Karpas-422 (cell line): ENCODE measurements around the gene POU6F2. TPM values are rescaled to one million over a fixed set of nuclear protein-coding genes. Genes with fewer than 3 reads are reported as not detected.

Experiments used
- DNase-seq: peaks from one replicate; pipeline ENCODE4 v3.0.0-alpha.2; 2015
- H2AFZ ChIP-seq: fragments of 200-600 bp; sonication (generic); 2 replicates; pipeline ENCODE4 v1.6.1; 2014; ENCODE audit warnings: antibody characterized with exemption, low read length, mixed read lengths
- H3K27ac ChIP-seq: fragments of 200-600 bp; sonication (generic); 2 replicates; pipeline ENCODE4 v1.5.1; 2014; ENCODE audit warnings: mild to moderate bottlenecking, low read length, moderate library complexity
- H3K27me3 ChIP-seq: fragments of 200-600 bp; sonication (generic); 2 replicates; pipeline ENCODE4 v1.6.1; 2014; ENCODE audit warnings: low read length, mixed read lengths
- H3K36me3 ChIP-seq: fragments of 200-600 bp; sonication (generic); 2 replicates; pipeline ENCODE4 v1.6.1; 2014; ENCODE audit warnings: low read length, mixed read lengths; ENCODE audit not compliant: insufficient read depth
- H3K4me1 ChIP-seq: fragments of 200-600 bp; sonication (generic); 2 replicates; pipeline ENCODE4 v1.6.1; 2014; ENCODE audit warnings: mild to moderate bottlenecking, low read length, mixed read lengths
- H3K4me2 ChIP-seq: fragments of 200-600 bp; sonication (generic); 2 replicates; pipeline ENCODE4 v1.6.1; 2014; ENCODE audit warnings: low read length, low read depth, mild to moderate bottlenecking; ENCODE audit not compliant: poor library complexity, severe bottlenecking
- H3K4me3 ChIP-seq: fragments of 200-600 bp; sonication (generic); 2 replicates; pipeline ENCODE4 v1.5.1; 2014; ENCODE audit warnings: mild to moderate bottlenecking, antibody characterized with exemption, low read length, mixed read lengths
- H3K79me2 ChIP-seq: fragments of 200-600 bp; sonication (generic); 2 replicates; pipeline ENCODE4 v1.6.1; 2014; ENCODE audit warnings: mild to moderate bottlenecking, low read length, mixed read lengths
- H3K9ac ChIP-seq: fragments of 200-600 bp; sonication (generic); 2 replicates; pipeline ENCODE4 v1.6.0; 2014; ENCODE audit warnings: low read length
- H3K9me2 ChIP-seq: fragments of 200-600 bp; sonication (generic), shearing (Covaris generic); replicated peaks from 2 replicates; pipeline ENCODE4 v1.6.0; 2014; ENCODE audit warnings: mild to moderate bottlenecking, low read length, moderate library complexity; ENCODE audit not compliant: insufficient read depth
- H3K9me3 ChIP-seq: fragments of 300-700, 200-600 bp; sonication (generic); 2 replicates; pipeline ENCODE4 v1.6.1; 2014; ENCODE audit warnings: low read length, mixed read lengths
- H4K20me1 ChIP-seq: fragments of 200-600 bp; sonication (generic); 2 replicates; pipeline ENCODE4 v1.6.1; 2014; ENCODE audit warnings: mild to moderate bottlenecking, antibody characterized with exemption, low read length, low read depth; ENCODE audit not compliant: insufficient read depth
- total RNA-seq: library from RNA; depleted of rRNA; stranded (reverse); fragments of >200 nt; shearing (Covaris generic); gene quantifications from 2 replicates; pipeline ENCODE4 v1.2.3, GENCODE V29; 2014; ENCODE audit warnings: low replicate concordance

The POU6F2 gene
- total RNA-seq, 1 experiment from 2014 or later = not detected

DNA sequence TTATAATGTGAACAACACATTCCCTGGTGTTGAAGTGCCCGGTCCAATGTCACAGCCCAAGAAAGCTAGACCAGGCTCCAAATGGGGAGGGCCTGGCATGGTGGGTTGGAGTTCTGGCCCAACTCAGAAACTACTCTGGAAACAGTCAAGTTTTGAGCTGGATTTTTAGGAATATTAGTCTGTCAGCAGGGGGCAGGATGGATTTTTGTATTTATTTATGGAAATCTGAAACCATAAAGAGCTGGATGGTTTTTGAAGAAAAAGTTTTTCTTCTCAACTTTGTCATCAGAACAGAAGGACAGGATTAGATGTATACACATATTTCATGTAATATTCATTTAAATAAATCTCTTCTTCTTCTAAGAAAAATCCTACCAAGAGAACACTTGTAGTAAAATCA is 97.5 kb downstream of the POU6F2 start:
- Histone ChIP-seq H3K4me1 (no peaks in the 10 kb centered on the region; the same call in 1 of the 2 replicates), H3K27ac (no peak overlapping the region), H2AFZ (no peak overlapping the region), H3K27me3 (no peaks in the 10 kb centered on the region), H3K79me2 (no peaks in the 10 kb centered on the region), H3K36me3 (no peaks in the 10 kb centered on the region), H3K9me2 (no peaks in the 10 kb centered on the region), H3K9ac (no peak overlapping the region), H3K4me2 (no peak overlapping the region), H4K20me1 (no peaks in the 10 kb centered on the region), H3K4me3 (no peak overlapping the region), H3K9me3 (no peaks in the 10 kb centered on the region)
- DNase-seq = no peak

DNA sequence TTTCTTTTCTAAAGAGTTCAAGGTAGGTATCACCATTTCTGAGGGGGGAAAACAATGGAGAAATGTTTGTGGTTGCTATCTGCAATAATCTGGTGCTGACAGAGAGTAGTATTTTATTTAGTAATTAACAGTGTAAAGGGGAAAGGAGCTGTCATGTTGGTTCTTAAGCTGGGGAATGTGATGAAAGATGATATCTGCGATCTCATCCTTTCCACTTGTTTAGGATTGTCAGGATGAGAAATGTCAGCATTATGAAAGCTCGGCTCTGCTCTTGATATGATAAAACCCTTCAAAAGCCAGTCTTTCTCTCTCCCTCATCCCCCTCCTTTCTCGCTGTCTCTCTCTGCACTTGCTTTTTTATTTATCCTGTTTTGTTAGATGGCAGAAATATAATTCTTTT is 106.1 kb downstream of the POU6F2 start:
- no peak for DNase-seq
- no peaks in the 10 kb centered on the region for H3K9me3 ChIP-seq
- no peak overlapping the region for H3K9ac ChIP-seq
- H3K4me1 ChIP-seq = no peaks in the 10 kb centered on the region
- no peak overlapping the region for H3K27ac ChIP-seq
- no peaks in the 10 kb centered on the region for H4K20me1 ChIP-seq
- no peaks in the 10 kb centered on the region for H3K79me2 ChIP-seq
- H3K4me2 ChIP-seq = no peak overlapping the region
- no peak overlapping the region for H2AFZ ChIP-seq
- H3K9me2 ChIP-seq = no peaks in the 10 kb centered on the region
- H3K4me3 ChIP-seq = no peak overlapping the region
- H3K36me3 ChIP-seq = no peaks in the 10 kb centered on the region
- no peaks in the 10 kb centered on the region for H3K27me3 ChIP-seq

DNA sequence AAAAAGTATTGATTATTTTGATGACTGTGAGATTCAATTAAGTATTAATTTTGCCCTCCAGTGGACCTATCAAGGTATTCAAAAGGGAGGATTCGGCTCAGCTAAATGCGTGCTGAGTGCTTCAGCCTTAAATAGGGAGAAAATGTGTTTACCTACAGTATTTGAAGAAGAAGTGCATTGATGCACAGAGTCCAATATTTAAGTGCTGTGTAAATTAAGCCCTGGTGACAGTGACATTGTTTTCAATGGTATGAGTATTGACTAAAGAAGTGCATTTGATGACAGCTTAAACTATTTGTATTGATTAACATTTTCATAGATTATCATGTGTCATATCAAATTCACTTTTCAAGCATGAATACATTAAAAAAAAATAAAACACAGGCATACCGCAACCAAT is 106.6 kb downstream of the POU6F2 start:
- H3K4me1 ChIP-seq = no peaks in the 10 kb centered on the region
- DNase-seq = no peak
- no peaks in the 10 kb centered on the region for H3K27me3 ChIP-seq
- H3K9me2 ChIP-seq = no peaks in the 10 kb centered on the region
- no peaks in the 10 kb centered on the region for H4K20me1 ChIP-seq
- no peaks in the 10 kb centered on the region for H3K36me3 ChIP-seq
- H3K27ac ChIP-seq = no peak overlapping the region
- H3K4me3 ChIP-seq = no peak overlapping the region
- H3K79me2 ChIP-seq = no peaks in the 10 kb centered on the region
- H3K4me2 ChIP-seq = no peak overlapping the region
- no peak overlapping the region for H2AFZ ChIP-seq
- H3K9me3 ChIP-seq = no peaks in the 10 kb centered on the region
- H3K9ac ChIP-seq = no peak overlapping the region

DNA sequence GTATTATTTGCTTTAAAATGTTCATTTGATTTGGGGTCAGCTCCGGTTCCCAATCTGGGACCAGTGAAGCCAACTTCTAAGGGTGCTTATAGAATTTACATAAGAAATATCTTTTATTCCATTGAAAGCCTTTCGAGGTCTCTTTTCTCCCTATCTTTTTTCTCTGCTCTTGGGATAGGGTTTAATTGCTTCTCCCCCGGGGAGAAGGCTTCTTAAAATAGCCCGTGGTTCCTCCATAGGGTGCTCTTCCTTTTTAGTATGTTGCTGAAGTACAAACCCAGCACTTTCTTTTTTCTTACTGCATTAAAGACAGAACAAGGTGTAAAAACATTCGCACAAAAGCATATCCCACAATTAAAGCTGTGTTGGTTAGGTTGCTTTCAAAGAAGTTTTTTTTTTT is 107.5 kb downstream of the POU6F2 start:
- Histone ChIP-seq H3K9ac (no peak overlapping the region), H4K20me1 (no peaks in the 10 kb centered on the region), H3K4me3 (no peak overlapping the region), H3K79me2 (no peaks in the 10 kb centered on the region), H3K9me2 (no peaks in the 10 kb centered on the region), H3K36me3 (no peaks in the 10 kb centered on the region), H2AFZ (no peak overlapping the region), H3K27me3 (no peaks in the 10 kb centered on the region), H3K27ac (no peak overlapping the region), H3K4me2 (no peak overlapping the region), H3K4me1 (no peaks in the 10 kb centered on the region), H3K9me3 (no peaks in the 10 kb centered on the region)
- no peak for DNase-seq

DNA sequence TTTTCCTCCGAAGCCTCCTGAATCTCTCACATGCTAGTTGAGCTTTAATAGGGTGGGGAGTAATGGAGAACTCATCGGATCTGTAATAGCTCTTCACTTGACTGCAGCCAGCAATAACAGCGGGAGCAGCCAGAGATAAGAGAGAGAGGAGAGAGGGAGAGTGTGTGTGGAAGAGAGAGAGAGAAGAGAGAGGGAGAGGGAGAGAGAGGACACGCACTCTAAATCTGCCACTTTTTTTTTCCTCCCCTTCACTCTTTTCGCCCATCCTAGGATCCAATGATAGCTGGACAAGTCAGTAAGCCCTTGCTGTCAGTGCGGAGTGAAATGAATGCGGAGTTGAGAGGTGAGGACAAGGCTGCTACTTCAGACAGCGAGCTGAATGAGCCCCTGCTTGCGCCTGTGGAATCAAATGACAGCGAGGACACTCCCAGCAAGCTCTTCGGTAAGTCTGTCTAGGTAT is 107.9 kb downstream of the POU6F2 start:
- no peak overlapping the region for H3K4me3 ChIP-seq
- no peak for DNase-seq
- H3K9me3 ChIP-seq = no peaks in the 10 kb centered on the region
- no peaks in the 10 kb centered on the region for H3K4me1 ChIP-seq
- no peaks in the 10 kb centered on the region for H4K20me1 ChIP-seq
- no peaks in the 10 kb centered on the region for H3K79me2 ChIP-seq
- no peak overlapping the region for H2AFZ ChIP-seq
- H3K9me2 ChIP-seq = no peaks in the 10 kb centered on the region
- no peak overlapping the region for H3K27ac ChIP-seq
- no peaks in the 10 kb centered on the region for H3K27me3 ChIP-seq
- no peak overlapping the region for H3K4me2 ChIP-seq
- H3K36me3 ChIP-seq = no peaks in the 10 kb centered on the region
- H3K9ac ChIP-seq = no peak overlapping the region

DNA sequence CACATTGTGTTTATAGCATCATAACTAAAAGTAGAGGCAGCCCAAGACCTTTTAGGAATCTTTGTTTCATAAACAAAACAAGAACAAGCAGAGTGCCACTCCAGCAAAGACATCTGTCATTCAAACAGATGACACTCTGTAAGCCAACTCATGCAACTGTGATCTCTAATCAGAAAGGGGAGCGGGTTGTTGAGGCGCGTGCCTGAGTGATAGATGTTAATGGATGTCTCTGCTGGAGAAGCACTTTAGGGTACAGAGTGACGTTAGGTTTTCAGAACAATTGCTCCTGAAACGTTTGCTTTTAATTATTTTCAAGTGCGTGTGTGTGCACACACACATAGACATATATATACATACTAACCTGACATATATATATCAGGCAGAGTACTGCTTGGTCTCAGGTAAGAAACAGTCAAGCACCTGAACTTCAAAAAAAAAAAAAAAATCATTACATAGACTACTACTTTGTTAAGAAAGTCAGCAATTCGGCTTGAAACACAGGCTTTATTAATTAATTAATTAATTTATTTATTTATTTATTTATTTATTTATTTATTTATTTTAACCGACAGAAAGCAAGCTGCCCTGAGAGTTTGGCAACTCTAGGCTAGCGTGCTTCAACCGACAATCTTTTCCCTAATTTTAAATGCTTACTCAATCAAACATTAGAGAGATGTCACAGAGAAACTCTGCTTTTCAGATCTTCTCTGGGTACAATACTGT is 109.1 kb downstream of the POU6F2 start:
- Histone ChIP-seq H3K4me1 (no peaks in the 10 kb centered on the region), H2AFZ (no peak overlapping the region), H3K27me3 (no peaks in the 10 kb centered on the region), H3K9ac (no peak overlapping the region), H3K9me3 (no peaks in the 10 kb centered on the region), H3K27ac (no peak overlapping the region), H3K4me3 (no peak overlapping the region), H3K36me3 (no peaks in the 10 kb centered on the region), H3K9me2 (no peaks in the 10 kb centered on the region), H4K20me1 (no peaks in the 10 kb centered on the region), H3K79me2 (no peaks in the 10 kb centered on the region), H3K4me2 (no peak overlapping the region)
- DNase-seq = no peak

DNA sequence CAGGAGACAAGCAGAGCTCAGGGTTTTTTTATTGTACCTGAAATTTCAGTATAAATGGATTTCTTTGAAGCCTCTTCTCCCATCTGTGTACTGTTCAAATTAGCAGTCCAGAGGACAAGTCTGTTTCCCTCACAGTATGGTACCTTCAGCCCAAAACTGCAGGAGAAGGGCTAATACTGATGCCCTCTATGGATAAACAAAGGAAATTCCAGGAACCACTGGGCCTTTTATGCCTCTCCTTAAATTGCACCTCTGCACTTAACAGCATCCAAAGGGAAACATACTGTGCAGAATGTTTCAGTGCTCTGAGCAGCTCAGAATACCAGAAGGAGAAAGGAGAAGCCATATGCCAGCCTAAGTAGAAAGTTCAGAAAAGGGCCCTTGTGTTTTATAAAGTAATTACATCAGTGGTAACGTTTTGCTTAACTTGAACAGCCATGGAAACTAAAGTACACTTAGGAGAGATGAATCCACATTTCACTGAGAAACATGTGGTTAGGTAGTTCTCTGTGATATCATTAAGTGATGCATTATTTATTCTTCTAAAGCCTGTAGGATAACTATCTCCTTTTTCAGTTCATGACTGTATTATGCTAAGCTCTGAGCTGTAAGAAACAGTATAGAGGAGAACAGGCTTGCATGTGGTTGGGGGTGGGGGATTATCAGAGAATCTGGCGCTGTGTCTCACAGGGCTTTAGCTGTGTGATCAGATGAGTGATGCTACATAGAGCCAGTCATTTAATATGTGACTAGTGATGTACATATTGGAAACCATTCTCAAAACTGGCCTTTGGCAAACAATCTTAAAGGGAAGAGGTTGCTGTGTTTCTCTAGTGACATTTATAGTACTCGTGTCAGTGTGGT is 111.3 kb downstream of the POU6F2 start:
- Histone ChIP-seq H3K4me3 (no peak overlapping the region), H3K9me3 (no peaks in the 10 kb centered on the region), H3K27ac (no peak overlapping the region), H3K79me2 (no peaks in the 10 kb centered on the region), H3K36me3 (no peaks in the 10 kb centered on the region), H3K27me3 (no peaks in the 10 kb centered on the region), H2AFZ (no peak overlapping the region), H3K4me2 (no peak overlapping the region), H3K4me1 (no peaks in the 10 kb centered on the region), H4K20me1 (no peaks in the 10 kb centered on the region), H3K9me2 (no peaks in the 10 kb centered on the region), H3K9ac (no peak overlapping the region)
- no peak for DNase-seq

DNA sequence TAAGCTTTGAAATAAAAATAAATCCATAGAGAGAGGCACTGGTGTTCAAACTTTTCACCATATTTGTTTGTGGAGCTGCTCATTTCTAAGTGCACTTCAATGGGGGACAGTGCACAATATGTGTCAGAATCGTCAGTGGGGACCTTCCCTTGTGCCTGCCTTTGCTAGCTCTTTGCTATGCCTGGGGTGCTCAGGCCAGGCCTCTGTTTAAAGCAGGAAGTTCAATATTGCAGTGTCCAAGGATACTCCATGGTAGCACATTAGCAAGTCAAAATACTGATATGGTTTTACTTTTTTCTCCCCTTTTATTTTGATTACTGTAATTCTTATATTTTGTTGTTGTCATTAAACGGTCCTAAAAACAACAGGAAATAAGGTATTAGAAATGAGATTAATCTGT is 113.4 kb downstream of the POU6F2 start:
- Histone ChIP-seq H3K4me3 (no peak overlapping the region), H3K9me2 (no peaks in the 10 kb centered on the region), H3K36me3 (no peaks in the 10 kb centered on the region), H4K20me1 (no peaks in the 10 kb centered on the region), H3K9me3 (no peaks in the 10 kb centered on the region), H3K27ac (no peak overlapping the region), H3K4me2 (no peak overlapping the region), H3K27me3 (no peaks in the 10 kb centered on the region), H3K9ac (no peak overlapping the region), H3K79me2 (no peaks in the 10 kb centered on the region), H2AFZ (no peak overlapping the region), H3K4me1 (no peaks in the 10 kb centered on the region)
- DNase-seq = no peak
